GM18505 (cell line): ENCODE results near the gene KRTAP19-8.

Source experiments
- ATAC-seq: cut with Tn5 transposase; IDR thresholded peaks from one replicate; pipeline ENCODE4 v1.9.1; 2021; ENCODE audit not compliant: unreplicated experiment
- POLR2A ChIP-seq: IDR thresholded peaks from 4 replicates; pipeline ENCODE4 v1.6.1; 2011; ENCODE audit warnings: borderline replicate concordance; ENCODE audit not compliant: insufficient read depth, insufficient read length; ENCODE audit errors: extremely low read depth

KRTAP19-8 gene, protein sequence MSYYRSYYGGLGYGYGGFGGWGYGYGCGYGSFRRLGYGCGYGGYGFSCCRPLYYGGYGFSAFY

DNA sequence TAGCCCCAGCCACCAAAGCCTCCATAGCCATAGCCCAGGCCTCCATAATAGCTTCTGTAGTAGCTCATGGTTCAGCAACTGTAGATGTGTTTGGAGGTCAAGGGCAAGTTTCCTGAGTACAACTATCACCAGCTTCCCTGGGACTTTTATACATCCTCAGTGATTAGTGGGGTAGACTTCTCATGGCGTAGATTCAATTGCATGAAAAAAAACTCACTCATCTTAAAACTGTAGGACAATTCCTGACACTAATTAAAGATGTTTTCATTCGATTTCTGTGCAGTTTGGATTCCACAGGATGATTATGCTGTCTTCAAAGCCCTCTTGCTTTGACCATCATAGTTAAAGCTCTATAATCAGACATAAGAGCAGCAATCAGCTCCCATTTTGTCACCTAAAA lies at the start of gene KRTAP19-8:
KRTAP19-8 (minus strand) TSS at position 101 of the 400 bp plus-strand sequence; CDS start at position 68, 33 bp downstream.
- no peak for TF ChIP-seq POLR2A
- no peak for ATAC-seq

DNA sequence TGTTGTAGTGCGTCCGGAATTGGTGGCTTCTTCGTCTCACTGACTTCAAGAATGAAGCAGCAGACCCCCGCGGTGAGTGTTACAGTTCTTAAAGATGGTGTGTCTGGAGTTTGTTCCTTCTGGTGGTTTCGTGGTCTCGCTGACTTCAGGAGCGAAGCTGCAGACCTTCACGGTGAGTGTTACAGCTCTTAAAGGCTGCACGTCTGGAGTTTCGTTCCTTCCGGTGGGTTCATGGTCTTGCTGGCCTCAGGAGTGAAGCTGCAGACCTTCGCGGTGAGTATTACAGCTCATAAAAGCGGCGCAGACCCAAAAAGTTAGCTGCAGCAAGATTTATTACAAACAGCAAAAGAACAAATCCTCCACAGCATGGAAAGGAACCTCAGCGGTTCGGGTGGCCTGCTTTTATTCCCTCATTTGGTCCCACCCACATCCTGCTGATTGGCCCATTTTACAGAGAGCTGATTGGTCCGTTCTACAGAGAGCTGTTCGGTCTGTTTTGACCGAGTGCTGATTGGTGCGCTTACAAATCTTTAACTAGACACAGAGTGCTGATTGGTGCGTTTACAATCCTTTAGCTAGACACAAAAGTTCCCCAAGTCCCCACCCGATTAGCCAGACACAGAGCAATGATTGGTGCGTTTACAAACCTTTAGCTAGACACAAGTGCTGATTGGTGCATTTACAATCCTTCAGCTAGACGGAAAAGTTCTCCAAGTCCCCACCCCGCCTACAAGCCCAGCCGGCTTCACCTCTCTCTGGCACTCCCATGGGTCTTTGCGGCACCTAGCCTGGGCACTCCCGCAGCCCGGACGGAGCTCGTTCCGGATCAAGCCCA lies 49.6 kb upstream of the KRTAP19-8 start:
- TF ChIP-seq POLR2A = no peak
- ATAC-seq = no peak

DNA sequence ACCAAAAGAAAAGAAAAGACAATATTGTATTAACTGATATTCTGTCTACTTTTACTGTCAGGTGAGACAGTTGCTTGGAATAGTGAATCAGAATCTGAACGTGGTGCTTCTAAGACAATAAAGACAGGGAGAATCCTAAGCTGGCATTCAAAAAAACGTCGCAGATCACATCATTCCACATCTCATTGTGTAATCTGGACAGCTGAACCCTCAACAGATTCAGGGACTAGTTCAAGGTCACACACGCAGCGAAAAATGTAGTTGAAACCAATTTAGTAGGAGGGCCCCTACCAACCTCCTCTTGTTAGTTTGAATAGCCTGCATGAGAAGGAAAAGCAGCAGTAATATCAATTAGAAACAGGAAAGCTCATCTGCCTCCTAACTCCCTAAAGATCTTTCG lies 46.4 kb upstream of the KRTAP19-8 start:
- ATAC-seq = no peak
- no peak for TF ChIP-seq POLR2A

DNA sequence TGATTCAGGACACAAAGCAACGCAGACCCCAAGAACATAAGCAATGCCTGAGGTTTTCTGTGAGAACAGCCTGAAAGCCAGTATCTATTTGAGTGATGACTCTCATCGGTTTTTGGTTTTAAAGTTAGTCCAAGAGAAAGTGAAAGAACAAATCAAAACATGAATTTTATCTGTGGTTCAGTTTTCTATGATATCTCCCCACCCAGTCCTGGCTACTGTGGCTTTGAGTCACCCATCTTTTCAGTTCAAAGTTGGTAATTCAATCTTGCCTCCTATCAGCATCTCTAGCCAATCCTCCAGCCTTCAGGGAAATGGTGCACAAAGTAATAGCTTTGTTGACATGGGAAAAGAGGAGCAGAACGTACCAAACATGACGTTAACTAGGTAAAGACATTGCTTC lies 40.5 kb upstream of the KRTAP19-8 start:
- ATAC-seq = peak; percentile 88
- no peak for TF ChIP-seq POLR2A

DNA sequence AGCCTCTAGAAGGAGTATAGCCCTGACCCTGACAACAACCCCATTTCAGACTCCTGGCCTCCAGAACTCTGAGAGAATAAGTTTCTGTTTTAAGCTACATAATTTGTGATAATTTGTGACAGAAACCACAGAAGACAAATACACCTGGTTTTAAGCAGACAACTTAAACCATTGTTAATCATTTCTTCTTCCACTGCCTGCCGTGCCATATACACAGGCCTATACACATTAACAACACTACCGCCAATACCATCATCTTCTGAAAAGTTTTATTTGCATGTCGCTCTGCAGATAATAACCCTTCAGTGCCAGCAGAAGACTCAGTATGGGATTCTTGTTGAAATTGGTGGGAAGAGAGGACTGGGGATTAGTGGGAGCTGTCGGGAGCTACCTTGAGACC lies 39.9 kb upstream of the KRTAP19-8 start:
- TF ChIP-seq POLR2A = no peak
- peak; percentile 20 for ATAC-seq

DNA sequence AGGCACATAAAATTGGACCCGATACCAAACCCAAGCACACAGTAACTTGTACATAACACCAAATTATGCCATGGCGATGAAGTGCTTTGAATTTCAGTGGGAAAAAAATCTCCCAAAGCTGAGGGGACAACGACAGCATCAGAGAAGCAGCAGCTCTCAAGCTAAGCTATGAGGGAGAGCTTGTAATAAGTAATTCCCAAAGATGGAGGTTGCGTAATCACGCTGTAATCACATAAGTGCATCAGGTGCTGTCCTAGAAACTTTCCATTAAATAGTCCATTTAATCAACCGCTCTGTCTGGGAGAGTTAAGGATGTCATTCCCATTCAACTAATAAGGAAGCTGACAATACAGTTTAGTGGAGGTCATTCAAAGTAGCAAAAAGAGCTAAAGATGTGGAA lies 37.6 kb upstream of the KRTAP19-8 start:
- TF ChIP-seq POLR2A = no peak

DNA sequence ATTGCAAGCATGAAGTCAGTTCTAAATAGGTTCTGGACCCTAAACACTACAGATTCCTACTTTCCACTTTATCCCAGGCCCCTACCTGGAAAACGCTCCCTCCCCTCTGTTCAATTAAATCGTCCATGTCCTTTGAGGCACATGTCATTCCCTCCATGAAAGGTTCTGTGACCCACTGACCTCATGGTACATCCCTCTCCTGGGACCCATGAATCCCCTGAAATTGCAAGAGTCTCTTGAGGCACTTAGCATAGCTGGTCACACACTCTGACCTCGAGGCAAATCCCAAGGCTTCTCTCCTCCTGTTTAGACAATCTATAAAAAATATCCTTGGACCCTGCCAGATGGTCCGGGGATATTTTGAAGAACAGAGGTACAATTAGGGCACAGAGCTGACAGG lies 34.3 kb upstream of the KRTAP19-8 start:
- TF ChIP-seq POLR2A = no peak
- ATAC-seq = no peak

More for the DNA sequence above, 37.6 kb upstream of the KRTAP19-8 start:
- ATAC-seq = no peak

DNA sequence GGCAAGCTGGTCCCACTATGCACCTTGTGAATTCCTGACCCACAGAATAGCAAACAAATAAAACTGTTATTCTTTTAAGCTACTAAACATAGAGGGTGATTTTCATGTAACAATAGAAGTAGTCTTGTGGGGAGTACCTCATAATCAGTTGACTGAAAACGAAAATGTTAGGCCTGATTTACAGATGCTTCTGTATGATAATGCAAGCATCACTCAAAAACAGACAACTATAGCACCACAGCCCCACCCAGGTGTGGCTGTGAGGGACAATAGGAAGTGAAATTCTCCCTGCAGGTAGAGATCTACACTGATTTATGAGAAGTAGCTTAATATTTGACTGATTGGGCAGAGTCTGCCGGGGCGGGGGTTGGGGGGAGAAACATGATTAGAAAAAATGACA lies 26.5 kb upstream of the KRTAP19-8 start:
- ATAC-seq = peak; percentile 98

DNA sequence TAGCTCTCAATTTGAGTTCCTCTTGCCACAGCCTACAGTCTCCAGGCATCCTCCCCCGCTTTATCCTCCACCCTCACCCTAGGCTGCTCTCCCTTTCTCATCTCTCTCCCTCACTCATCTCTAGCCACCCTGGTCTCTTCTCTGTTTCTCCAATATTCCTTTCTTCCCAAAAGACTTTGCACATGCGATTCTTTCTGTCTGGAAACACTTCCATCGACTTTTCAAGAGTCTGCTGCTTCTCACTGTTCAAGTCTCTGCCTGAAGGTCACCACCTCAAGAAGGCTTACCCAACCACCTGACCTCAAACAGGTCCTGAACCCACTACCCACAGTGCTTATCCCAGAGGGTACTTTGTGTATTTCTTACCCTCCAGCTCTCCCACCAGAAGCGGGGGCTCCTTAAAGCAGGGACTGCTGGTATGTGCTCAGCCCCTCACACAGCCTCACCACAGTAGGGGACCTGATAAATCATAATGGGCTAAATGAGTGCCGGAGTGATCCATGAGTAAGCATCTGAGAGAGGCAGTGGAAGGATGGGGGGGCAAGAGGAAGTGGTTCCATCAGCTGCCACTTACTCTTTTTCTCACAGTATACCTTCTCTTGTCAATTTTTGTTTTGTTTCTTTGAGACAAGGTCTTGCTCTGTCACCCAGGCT lies 14.3 kb upstream of the KRTAP19-8 start:
- no peak for TF ChIP-seq POLR2A
- no peak for ATAC-seq

More for the DNA sequence above, 26.5 kb upstream of the KRTAP19-8 start:
- TF ChIP-seq POLR2A = no peak

DNA sequence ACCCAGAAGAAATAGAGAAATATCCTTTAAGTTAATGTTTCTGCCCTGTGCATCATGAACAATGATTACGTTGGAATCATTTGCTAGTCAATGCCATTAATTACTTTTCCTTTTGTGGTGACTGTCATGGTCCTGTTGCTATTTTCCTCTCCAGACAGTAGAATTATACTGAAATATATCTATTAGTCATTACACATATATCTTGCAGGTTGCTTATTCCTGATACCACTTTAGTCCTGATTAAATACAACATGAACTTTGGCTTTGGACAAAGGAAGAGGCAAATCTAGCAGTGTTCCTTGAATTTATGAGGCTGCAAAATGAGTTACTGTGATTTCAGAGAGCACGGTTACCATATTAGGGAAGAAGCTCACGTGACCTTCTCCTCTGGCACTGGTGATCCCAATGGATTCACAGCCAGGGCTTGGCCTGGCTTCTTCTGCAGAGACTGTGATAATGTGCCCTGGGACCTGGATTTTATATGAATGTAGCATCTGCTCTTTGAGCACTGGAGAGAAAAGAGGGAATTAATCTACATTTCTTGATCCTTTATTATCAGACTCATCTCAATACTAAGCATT lies 12.4 kb upstream of the KRTAP19-8 start:
- no peak for ATAC-seq
- no peak for TF ChIP-seq POLR2A

DNA sequence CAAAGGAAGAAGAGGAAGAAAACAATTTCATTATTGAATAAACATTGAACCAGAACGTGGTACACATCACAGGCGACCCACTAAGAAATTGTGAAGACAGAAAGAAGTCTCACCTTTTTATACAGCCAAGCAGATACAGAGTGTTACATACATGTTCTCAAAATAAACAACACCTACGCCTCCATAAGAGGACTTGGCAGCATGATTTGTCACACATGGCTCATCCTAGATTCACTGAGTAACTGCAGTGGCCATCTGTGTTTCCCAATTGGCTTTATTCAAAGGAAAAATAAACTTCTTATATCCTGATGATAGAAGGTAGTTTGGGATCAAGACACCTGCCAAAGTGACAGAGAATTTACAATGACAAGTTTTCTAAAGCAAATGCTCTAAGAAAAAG lies 7.6 kb upstream of the KRTAP19-8 start:
- TF ChIP-seq POLR2A = no peak
- no peak for ATAC-seq

DNA sequence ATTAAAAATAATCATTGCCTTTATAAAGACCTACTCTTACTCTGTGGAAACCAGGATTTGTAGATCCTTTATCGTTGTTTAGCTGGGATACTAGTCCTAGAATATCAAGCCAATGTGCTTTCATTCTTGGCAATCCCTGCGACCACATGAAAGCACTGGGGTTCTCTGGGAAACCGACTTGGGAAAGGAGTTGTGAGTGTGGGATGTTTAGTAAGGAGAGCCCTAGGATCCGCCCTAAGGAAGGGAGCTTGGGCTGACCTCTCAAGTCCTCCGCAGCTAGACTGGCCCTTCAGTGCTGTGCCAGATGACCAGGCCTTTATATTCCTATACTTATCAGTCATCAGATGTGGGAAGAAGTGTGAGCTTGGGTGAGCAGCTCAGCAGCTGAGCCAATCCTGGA lies 5.2 kb upstream of the KRTAP19-8 start:
- ATAC-seq = no peak

DNA sequence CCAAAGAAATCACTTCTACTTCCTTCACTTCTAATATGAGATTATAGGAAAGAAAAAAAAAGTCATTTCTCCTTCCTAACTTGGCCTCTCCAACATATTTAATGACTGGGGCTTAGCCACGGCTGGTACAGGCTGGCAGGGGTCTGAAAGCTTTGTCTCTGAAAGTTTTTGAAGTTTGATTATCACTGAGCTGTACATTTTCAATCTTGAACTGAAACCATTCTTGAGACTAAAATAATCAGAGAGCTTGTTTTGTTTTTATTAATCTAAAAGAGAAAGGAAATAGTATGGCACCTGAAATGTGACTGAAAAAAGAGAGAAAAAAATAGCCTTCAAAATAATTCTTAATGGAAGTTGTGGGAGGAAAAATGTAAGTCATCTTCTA lies 3.8 kb upstream of the KRTAP19-8 start:
- TF ChIP-seq POLR2A = no peak
- peak; percentile 56 for ATAC-seq

More for the DNA sequence above, 5.2 kb upstream of the KRTAP19-8 start:
- TF ChIP-seq POLR2A = no peak
